Sigmoid colon (tissue), 4 donors: ENCODE results near the gene ARHGAP6.

Experiments used
- POLR2A ChIP-seq, 2 donors: fragments of 450-650 bp; IDR thresholded peaks; one replicate each; pipeline ENCODE4 v1.6.1; 2016; ENCODE audit warnings: antibody characterized with exemption in 2 of 2, mild to moderate bottlenecking in 2 of 2, moderate library complexity in 2 of 2
- POLR2AphosphoS5 ChIP-seq, 4 donors: sonication (generic); formaldehyde crosslinking; IDR thresholded peaks; one replicate each; pipeline ENCODE4 v1.6.1; 2017; ENCODE audit warnings: antibody characterized with exemption in 4 of 4
- TF ChIP-seq, protein P1 (sequence below), 4 experiments: fragments of 450-650 bp in 3 of 4; fragments of 200-600 bp in 1 of 4; IDR thresholded peaks; one replicate each; pipeline ENCODE4 v1.5.1; 2016 to 2019; ENCODE audit warnings: antibody characterized with exemption in 4 of 4, mild to moderate bottlenecking in 3 of 4, moderate library complexity in 2 of 4

DNA sequence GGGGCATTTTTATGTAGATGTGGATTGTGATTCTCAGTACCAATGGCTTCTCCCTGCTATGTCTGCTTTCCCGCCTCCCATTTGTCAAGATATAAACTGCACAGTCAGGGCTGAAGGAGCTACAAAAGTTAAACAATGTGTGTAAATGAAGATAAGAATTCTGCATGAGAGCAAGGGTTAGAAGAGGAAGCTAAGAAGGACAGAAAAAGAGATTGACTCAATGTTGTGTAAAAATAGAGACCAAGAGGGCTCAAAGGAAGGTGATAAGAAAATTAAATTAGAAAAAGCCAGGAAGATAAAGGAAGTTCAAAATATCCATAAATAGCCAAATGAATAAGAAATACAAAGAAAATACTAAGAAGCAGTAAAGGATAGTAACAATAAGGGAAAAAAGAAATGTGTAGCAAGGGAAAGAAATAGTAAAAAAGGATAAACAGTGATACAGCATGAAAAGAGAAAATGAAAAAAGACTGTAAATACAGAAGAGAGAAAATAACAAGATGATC is 290.1 kb downstream of the ARHGAP6 start:
- TF ChIP-seq POLR2AphosphoS5 (IDR thresholded peaks at IDR 0.05) (no peak), POLR2A (IDR thresholded peaks at IDR 0.05) (no peak)
- TF ChIP-seq, protein P1, sequence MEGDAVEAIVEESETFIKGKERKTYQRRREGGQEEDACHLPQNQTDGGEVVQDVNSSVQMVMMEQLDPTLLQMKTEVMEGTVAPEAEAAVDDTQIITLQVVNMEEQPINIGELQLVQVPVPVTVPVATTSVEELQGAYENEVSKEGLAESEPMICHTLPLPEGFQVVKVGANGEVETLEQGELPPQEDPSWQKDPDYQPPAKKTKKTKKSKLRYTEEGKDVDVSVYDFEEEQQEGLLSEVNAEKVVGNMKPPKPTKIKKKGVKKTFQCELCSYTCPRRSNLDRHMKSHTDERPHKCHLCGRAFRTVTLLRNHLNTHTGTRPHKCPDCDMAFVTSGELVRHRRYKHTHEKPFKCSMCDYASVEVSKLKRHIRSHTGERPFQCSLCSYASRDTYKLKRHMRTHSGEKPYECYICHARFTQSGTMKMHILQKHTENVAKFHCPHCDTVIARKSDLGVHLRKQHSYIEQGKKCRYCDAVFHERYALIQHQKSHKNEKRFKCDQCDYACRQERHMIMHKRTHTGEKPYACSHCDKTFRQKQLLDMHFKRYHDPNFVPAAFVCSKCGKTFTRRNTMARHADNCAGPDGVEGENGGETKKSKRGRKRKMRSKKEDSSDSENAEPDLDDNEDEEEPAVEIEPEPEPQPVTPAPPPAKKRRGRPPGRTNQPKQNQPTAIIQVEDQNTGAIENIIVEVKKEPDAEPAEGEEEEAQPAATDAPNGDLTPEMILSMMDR (IDR thresholded peaks at IDR 0.05), result no peak
